ENCODE results near the gene SIGLEC5.

- TF ChIP-seq CTCF (IDR thresholded peaks at IDR 0.05) (no peak), POLR2A (IDR thresholded peaks at IDR 0.05) (no peak), EP300 (IDR thresholded peaks at IDR 0.05) (no peak)
Observed at GRCh38 chr19:51627491-51628138, 2.6 kb downstream of the SIGLEC5 start.

All from gastroesophageal sphincter (tissue), 3 donors.